GM21619 (cell line): Measurements from ENCODE around the gene NXNL1.
"Not testable (repeated sequence)": the region's sequence is repeated elsewhere in the genome, so short reads cannot be mapped to it uniquely, and the experiment has no call there.

Source experiments
- ATAC-seq: cut with Tn5 transposase; IDR thresholded peaks from one replicate; pipeline ENCODE4 v1.9.1; 2021; ENCODE audit not compliant: unreplicated experiment

Gene NXNL1

GRCh38 chr19:17460372-17461230 is at the start of gene NXNL1:
Gene NXNL1, minus strand, starts transcription at chr19:17460926. Its CDS starts 57 bp downstream, at chr19:17460869.
- ATAC-seq = no peak

GRCh38 chr19:17508558-17508933 is 47.8 kb upstream of the NXNL1 start:
- not testable (repeated sequence) for ATAC-seq

- ATAC-seq = no peak
These were observed 46.0 kb upstream of the NXNL1 start for GRCh38 chr19:17506745-17507144.

- ATAC-seq = no peak
These were observed 44.5 kb upstream of the NXNL1 start for GRCh38 chr19:17505223-17505622.

- no peak for ATAC-seq
These were observed 43.7 kb upstream of the NXNL1 start for GRCh38 chr19:17504456-17504855.

- ATAC-seq = no peak
These were observed 43.3 kb upstream of the NXNL1 start for GRCh38 chr19:17504030-17504429.

- no peak for ATAC-seq
These were observed 42.5 kb upstream of the NXNL1 start for GRCh38 chr19:17503240-17503639.

GRCh38 chr19:17500447-17501198 is 39.9 kb upstream of the NXNL1 start:
- no peak for ATAC-seq

GRCh38 chr19:17499648-17500446 is 39.1 kb upstream of the NXNL1 start:
- ATAC-seq = no peak

- ATAC-seq = not testable (repeated sequence)
These were observed 38.3 kb upstream of the NXNL1 start for GRCh38 chr19:17499025-17499424.

GRCh38 chr19:17497149-17497798 is 36.5 kb upstream of the NXNL1 start:
- no peak for ATAC-seq

- peak; percentile 66 for ATAC-seq
These were observed 35.7 kb upstream of the NXNL1 start for GRCh38 chr19:17496337-17496997.

- no peak for ATAC-seq
These were observed 35.0 kb upstream of the NXNL1 start for GRCh38 chr19:17495639-17496296.

GRCh38 chr19:17491287-17491686 is 30.6 kb upstream of the NXNL1 start:
- no peak for ATAC-seq

- no peak for ATAC-seq
These were observed 29.7 kb upstream of the NXNL1 start for GRCh38 chr19:17490411-17490810.

- ATAC-seq = no peak
These were observed 28.8 kb upstream of the NXNL1 start for GRCh38 chr19:17489392-17490030.

- ATAC-seq = no peak
These were observed 28.1 kb upstream of the NXNL1 start for GRCh38 chr19:17488593-17489391.

- no peak for ATAC-seq
These were observed 26.8 kb upstream of the NXNL1 start for GRCh38 chr19:17487284-17488121.
